Activated B cell treated with CpG ODN at 0.5 μM for 24 hours (primary cell): Measurements from ENCODE around the gene MACROD2. TPM values are rescaled to one million over a fixed set of nuclear protein-coding genes. Genes with fewer than 3 reads are reported as not detected.
A peak's percentile ranks its signal among the peaks of the same experiment; 100 is the strongest.
"Not testable (repeated sequence)": the region's sequence is repeated elsewhere in the genome, so short reads cannot be mapped to it uniquely, and the experiment has no call there.

Experiments used
- ATAC-seq: fragments of 200-7000 bp; cut with Tn5 transposase; one replicate; pipeline ENCODE4 v1.10.0; 2021; ENCODE audit warnings: low read depth, mild to moderate bottlenecking, moderate library complexity
- CTCF ChIA-PET: fragments of 350-600 bp; sonication (Branson Sonifier 250); formaldehyde crosslinking; loops from one replicate; lab custom pipeline; 2021; ENCODE audit warnings: antibody characterized with exemption; lab: Charles Lee
- POLR2A ChIA-PET: fragments of 350-600 bp; sonication (Branson Sonifier 250); formaldehyde crosslinking; loops from one replicate; lab custom pipeline; 2021; ENCODE audit warnings: antibody characterized with exemption; lab: Charles Lee
- DNase-seq: peaks from one replicate; pipeline ENCODE4 v3.0.0; 2022
- H3K27ac Mint-ChIP-seq: one replicate; pipeline ENCODE4 v1.8.0; 2020; ENCODE audit warnings: mixed read lengths
- H3K27me3 Mint-ChIP-seq: one replicate; pipeline ENCODE4 v1.8.0; 2021; ENCODE audit warnings: mixed read lengths
- H3K36me3 Mint-ChIP-seq: one replicate; pipeline ENCODE4 v1.8.0; 2021; ENCODE audit warnings: low read depth, mixed read lengths
- H3K4me1 Mint-ChIP-seq: one replicate; pipeline ENCODE4 v1.8.0; 2021; ENCODE audit warnings: mixed read lengths
- H3K4me3 Mint-ChIP-seq: one replicate; pipeline ENCODE4 v1.8.0; 2020; ENCODE audit warnings: mild to moderate bottlenecking, mixed read lengths
- H3K9me3 Mint-ChIP-seq: one replicate; pipeline ENCODE4 v1.8.0; 2020; ENCODE audit warnings: mixed read lengths
- intact Hi-C: fragments of 100-400 bp; cut with micrococcal nuclease; formaldehyde crosslinking; loops from one replicate; pipeline ENCODE4 v1.15.1; 2024
- total RNA-seq: library from RNA; stranded (reverse); gene quantifications from 2 replicates; pipeline ENCODE4 v1.2.3, GENCODE V29; 2022
- TF ChIP-seq, protein P1 (sequence below): fragments of 200-600 bp; IDR thresholded peaks from one replicate; pipeline ENCODE4 v1.8.0; 2022; ENCODE audit warnings: antibody characterized with exemption, mild to moderate bottlenecking

Gene MACROD2
- total RNA-seq, 1 donor from 2014 or later, result 55.1 TPM

DNA sequence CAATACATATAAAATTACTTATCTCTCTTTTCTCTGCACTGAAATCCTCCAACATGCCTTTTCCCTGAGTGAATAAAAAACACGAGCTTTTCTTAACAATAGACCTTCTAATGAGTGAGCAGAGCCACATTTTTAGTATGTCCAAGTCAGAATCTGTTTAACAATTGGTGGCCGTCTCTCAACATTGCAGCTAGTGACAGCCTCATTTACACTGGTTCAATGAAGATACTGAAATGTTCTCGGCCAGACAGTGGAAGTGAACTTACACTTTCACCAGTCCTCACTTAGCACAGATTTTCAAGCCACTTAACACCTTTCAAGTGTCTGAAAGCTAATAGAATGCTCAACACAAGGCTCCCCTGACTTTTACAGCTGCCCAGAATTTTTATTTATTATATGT, 1810.8 kb downstream of the MACROD2 start:
- Mint-ChIP-seq H3K36me3 (peaks cover 3% of the 10 kb centered on the region), H3K4me3 (peak overlapping the region; percentile 17), H3K27me3 (no peaks in the 10 kb centered on the region), H3K4me1 (peaks cover 41% of the 10 kb centered on the region), H3K27ac (peak overlapping the region; percentile 30), H3K9me3 (peaks cover 5% of the 10 kb centered on the region)
- ATAC-seq, result no peak
- intact Hi-C loops, result loop anchor here (5.0 to 10.0 kb wide), 4 partner anchors 49 to 769 kb away; partner anchors contain the start of gene KIF16B
- POLR2A ChIA-PET, result no interaction called here
- no peak for DNase-seq
- TF ChIP-seq, protein P1, sequence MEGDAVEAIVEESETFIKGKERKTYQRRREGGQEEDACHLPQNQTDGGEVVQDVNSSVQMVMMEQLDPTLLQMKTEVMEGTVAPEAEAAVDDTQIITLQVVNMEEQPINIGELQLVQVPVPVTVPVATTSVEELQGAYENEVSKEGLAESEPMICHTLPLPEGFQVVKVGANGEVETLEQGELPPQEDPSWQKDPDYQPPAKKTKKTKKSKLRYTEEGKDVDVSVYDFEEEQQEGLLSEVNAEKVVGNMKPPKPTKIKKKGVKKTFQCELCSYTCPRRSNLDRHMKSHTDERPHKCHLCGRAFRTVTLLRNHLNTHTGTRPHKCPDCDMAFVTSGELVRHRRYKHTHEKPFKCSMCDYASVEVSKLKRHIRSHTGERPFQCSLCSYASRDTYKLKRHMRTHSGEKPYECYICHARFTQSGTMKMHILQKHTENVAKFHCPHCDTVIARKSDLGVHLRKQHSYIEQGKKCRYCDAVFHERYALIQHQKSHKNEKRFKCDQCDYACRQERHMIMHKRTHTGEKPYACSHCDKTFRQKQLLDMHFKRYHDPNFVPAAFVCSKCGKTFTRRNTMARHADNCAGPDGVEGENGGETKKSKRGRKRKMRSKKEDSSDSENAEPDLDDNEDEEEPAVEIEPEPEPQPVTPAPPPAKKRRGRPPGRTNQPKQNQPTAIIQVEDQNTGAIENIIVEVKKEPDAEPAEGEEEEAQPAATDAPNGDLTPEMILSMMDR, result no peak
- CTCF ChIA-PET, result no interaction called here

DNA sequence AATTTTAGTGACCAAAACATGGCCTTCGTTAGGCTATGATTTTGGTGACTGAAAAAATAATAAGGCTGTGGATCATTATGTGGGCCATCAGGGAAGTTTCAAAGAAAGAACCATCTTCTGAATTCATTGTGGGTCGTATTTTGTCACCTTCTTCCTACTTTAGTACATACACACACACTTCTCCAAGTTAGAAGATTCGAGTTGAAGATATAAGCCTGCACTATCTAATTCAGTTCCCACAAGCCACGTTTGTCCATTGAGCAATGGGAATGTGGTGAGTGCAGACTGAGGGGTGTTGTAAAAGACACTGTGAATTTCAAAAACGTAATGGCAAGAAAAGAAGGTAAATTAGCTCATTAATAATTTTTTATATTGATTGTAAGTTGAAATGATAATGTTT, 1812.0 kb downstream of the MACROD2 start:
- Mint-ChIP-seq H3K4me1 (peaks cover 50% of the 10 kb centered on the region), H3K4me3 (no peak overlapping the region), H3K36me3 (peaks cover 3% of the 10 kb centered on the region), H3K9me3 (peaks cover 5% of the 10 kb centered on the region), H3K27me3 (no peaks in the 10 kb centered on the region), H3K27ac (peak overlapping the region; percentile 30)
- CTCF ChIA-PET, result no interaction called here
- DNase-seq (no peak), ATAC-seq (peak; percentile 34)
- POLR2A ChIA-PET, result no interaction called here
- TF ChIP-seq, protein P1, result no peak
- intact Hi-C loops, result loop anchor here (1.0 to 10.0 kb wide), 5 partner anchors 50 to 768 kb away; partner anchors contain the start of gene KIF16B

GRCh38 chr20:15807771-15808170, 1812.5 kb downstream of the MACROD2 start:
- Mint-ChIP-seq H3K4me1 (peaks cover 50% of the 10 kb centered on the region), H3K27ac (peak overlapping the region; percentile 94)
- ATAC-seq, result peak; percentile 70

DNA sequence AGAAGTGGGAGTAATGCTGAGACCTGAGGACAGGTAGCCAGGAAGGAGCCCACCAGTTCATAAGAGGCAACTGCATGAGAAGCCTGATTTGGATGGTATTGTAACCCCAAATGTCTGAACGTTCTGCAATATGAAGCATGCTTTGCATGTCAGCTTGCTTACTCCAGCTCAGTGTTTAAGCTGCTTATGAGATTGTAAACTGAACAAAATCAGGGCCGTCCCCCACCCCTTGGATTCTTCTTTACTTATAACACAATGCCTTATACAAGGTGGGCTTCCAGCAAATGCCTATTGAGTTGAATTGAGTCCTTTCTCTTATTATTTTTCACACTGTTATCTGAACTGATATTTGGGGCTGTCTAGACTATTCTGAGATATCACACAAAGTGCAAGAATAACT, 1816.6 kb downstream of the MACROD2 start:
- H3K4me3 Mint-ChIP-seq, result no peak overlapping the region
- POLR2A ChIA-PET, result no interaction called here

More at GRCh38 chr20:15807771-15808170, 1812.5 kb downstream of the MACROD2 start:
- POLR2A ChIA-PET, result interaction anchor here (1.0 kb wide), 1 partner anchor 233 kb away, joined by 4 read pairs; no protein-coding TSS in a partner anchor
- H3K4me3 Mint-ChIP-seq, result peak overlapping the region; percentile 71
- H3K9me3 Mint-ChIP-seq, H3K36me3 Mint-ChIP-seq, H3K27me3 Mint-ChIP-seq, CTCF ChIA-PET: not testable (repeated sequence)
- DNase-seq, result peak; percentile 42
- intact Hi-C loops, result loop anchor here (1.0 to 10.0 kb wide), 6 partner anchors 50 to 767 kb away; partner anchors contain the start of gene KIF16B

DNA sequence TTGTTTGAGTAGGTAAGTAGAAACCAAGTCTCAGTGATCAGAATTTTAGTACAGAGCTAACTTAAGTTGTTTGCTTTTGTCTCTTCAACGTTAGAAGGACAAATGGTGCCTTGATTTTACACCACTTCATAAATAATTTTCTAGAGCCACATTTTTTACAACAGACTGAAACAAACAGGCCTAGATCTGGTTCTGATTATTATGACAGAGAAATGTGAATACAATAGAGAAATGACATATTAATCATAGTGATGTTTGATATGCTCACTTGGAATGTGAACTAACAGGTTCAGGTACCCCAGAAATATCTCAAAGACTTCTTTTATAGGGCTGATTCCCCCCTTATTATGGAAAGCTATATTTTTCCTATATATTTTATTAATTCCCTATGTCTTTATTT, 1817.4 kb downstream of the MACROD2 start:
- TF ChIP-seq, protein P1, result no peak
- Mint-ChIP-seq H3K9me3 (peaks cover 7% of the 10 kb centered on the region), H3K27ac (no peak overlapping the region), H3K36me3 (peaks cover 3% of the 10 kb centered on the region), H3K4me1 (peaks cover 24% of the 10 kb centered on the region), H3K4me3 (no peak overlapping the region), H3K27me3 (no peaks in the 10 kb centered on the region)
- POLR2A ChIA-PET, result no interaction called here
- intact Hi-C loops, result no loop called here
- CTCF ChIA-PET, result interaction anchor here (0.6 to 1.9 kb wide), 2 partner anchors 105 to 803 kb away, joined by 3 to 5 read pairs; no protein-coding TSS in a partner anchor
- DNase-seq, result no peak
- no peak for ATAC-seq

More for the DNA sequence above, 1816.6 kb downstream of the MACROD2 start:
- intact Hi-C loops, result no loop called here
- peaks cover 9% of the 10 kb centered on the region for H3K9me3 Mint-ChIP-seq
- H3K4me1 Mint-ChIP-seq, result peaks cover 30% of the 10 kb centered on the region
- CTCF ChIA-PET, result no interaction called here
- no peak for ATAC-seq
- TF ChIP-seq, protein P1, result no peak
- DNase-seq, result no peak
- H3K27ac Mint-ChIP-seq, result peak overlapping the region; percentile 6
- H3K36me3 Mint-ChIP-seq, result peaks cover 3% of the 10 kb centered on the region
- no peaks in the 10 kb centered on the region for H3K27me3 Mint-ChIP-seq
